ENCODE results near the gene OR4C16.

Gene OR4C16, protein sequence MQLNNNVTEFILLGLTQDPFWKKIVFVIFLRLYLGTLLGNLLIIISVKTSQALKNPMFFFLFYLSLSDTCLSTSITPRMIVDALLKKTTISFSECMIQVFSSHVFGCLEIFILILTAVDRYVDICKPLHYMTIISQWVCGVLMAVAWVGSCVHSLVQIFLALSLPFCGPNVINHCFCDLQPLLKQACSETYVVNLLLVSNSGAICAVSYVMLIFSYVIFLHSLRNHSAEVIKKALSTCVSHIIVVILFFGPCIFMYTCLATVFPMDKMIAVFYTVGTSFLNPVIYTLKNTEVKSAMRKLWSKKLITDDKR

DNA sequence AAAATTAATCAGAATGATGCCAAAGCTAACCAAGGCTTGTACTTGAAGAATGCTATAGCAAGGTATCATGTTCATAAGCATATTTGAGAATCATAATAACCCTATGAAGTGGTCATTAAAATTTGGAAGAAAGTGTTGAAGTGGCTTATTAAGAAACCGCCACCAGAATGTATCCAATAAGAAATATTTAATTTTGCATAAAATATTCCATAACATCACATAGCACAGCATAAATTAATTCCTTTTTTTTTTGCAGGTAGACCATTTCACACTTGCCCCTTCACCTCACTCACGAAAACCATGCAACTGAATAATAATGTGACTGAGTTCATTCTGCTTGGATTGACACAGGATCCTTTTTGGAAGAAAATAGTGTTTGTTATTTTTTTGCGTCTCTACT, at the start of gene OR4C16:
Gene OR4C16, plus strand, starts transcription at position 301 of the 400 bp plus-strand sequence. Its CDS starts 0 bp downstream, at position 301.
- TF ChIP-seq, protein P1, sequence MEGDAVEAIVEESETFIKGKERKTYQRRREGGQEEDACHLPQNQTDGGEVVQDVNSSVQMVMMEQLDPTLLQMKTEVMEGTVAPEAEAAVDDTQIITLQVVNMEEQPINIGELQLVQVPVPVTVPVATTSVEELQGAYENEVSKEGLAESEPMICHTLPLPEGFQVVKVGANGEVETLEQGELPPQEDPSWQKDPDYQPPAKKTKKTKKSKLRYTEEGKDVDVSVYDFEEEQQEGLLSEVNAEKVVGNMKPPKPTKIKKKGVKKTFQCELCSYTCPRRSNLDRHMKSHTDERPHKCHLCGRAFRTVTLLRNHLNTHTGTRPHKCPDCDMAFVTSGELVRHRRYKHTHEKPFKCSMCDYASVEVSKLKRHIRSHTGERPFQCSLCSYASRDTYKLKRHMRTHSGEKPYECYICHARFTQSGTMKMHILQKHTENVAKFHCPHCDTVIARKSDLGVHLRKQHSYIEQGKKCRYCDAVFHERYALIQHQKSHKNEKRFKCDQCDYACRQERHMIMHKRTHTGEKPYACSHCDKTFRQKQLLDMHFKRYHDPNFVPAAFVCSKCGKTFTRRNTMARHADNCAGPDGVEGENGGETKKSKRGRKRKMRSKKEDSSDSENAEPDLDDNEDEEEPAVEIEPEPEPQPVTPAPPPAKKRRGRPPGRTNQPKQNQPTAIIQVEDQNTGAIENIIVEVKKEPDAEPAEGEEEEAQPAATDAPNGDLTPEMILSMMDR (conservative IDR thresholded peaks at IDR 0.05; ENCODE audit: low read depth), result no peak
- CTCF ChIA-PET, result no interaction called here

DNA sequence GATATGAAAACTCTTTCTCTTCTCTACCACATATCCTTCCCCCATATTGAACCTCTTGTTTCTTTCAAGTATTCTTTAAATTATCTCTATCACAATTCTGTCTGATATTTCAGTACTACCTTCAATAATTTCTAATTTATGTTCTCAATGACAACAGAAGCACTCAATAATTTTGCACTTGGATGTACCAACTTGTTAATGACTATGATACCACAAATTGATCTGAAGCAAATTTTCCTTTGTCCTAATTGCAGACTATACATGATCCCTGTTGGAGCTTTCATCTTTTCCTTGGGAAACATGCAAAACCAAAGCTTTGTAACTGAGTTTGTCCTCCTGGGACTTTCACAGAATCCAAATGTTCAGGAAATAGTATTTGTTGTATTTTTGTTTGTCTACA, 17.8 kb upstream of the OR4C16 start, which contains the start of gene OR4C15:
Gene OR4C15, plus strand, starts transcription at position 301 of the 400 bp plus-strand sequence. Its CDS starts 0 bp downstream, at position 301.
- ChIA-PET CTCF (no interaction called here), POLR2A (ENCODE audit: low non-redundant PET) (no interaction called here)
- no peak for DNase-seq (ENCODE audit: low spot score)
- TF ChIP-seq, protein P1 (conservative IDR thresholded peaks at IDR 0.05; ENCODE audit: low read depth), result no peak
- H3K27ac ChIP-seq, result no peak within 1 kb of the TSS

More for the DNA sequence above, at the start of gene OR4C16:
- POLR2A ChIA-PET (ENCODE audit: low non-redundant PET), result no interaction called here
- no peak within 1 kb of the TSS for H3K27ac ChIP-seq
- no peak for DNase-seq (ENCODE audit: low spot score)

DNA sequence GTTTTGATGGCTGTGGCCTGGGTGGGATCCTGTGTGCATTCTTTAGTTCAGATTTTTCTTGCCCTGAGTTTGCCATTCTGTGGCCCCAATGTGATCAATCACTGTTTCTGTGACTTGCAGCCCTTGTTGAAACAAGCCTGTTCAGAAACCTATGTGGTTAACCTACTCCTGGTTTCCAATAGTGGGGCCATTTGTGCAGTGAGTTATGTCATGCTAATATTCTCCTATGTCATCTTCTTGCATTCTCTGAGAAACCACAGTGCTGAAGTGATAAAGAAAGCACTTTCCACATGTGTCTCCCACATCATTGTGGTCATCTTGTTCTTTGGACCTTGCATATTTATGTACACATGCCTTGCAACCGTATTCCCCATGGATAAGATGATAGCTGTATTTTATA, 620 bp downstream of the OR4C16 start:
- TF ChIP-seq, protein P1 (conservative IDR thresholded peaks at IDR 0.05; ENCODE audit: low read depth), result no peak
- POLR2A ChIA-PET (ENCODE audit: low non-redundant PET), result no interaction called here
- no peak for DNase-seq (ENCODE audit: low spot score)

DNA sequence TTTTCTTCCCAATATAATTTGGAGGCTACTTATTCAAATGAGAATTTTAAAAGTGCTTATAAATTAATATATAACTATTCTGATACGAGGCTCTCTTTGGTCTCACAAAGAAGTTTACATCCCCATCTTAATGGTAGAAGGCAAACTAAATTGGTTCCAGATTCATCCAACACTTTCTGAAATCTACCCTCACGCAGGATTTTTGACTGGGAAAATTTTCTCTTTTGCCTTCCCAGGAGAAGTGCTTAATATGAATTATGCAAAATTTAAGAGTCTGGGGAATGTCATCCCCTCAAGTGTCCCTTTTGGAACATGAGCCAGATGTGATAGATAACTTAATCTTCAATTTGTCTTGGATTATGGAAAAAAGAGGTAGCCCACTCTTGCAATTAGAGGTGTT, 35.6 kb downstream of the OR4C16 start, which contains the start of gene OR4C11:
Gene OR4C11, minus strand, starts transcription at position 101 of the 400 bp plus-strand sequence. CDS start 3,272 bp downstream, outside the sequence.
- DNase-seq (ENCODE audit: low spot score), result no peak

More for the DNA sequence above, 620 bp downstream of the OR4C16 start:
- no peak overlapping the region for H3K27ac ChIP-seq
- CTCF ChIA-PET, result no interaction called here

More for the DNA sequence above, 35.6 kb downstream of the OR4C16 start, which contains the start of gene OR4C11:
- TF ChIP-seq, protein P1 (conservative IDR thresholded peaks at IDR 0.05; ENCODE audit: low read depth), result no peak
- ChIA-PET CTCF (no interaction called here), POLR2A (ENCODE audit: low non-redundant PET) (no interaction called here)
- no peak within 1 kb of the TSS for H3K27ac ChIP-seq
